HG03442 (cell line): ENCODE results near the gene PGBD2.
"Not testable (repeated sequence)": the region's sequence is repeated elsewhere in the genome, so short reads cannot be mapped to it uniquely, and the experiment has no call there.

Source experiments
- ATAC-seq: cut with Tn5 transposase; IDR thresholded peaks from one replicate; pipeline ENCODE4 v1.9.1; 2021; ENCODE audit warnings: mild to moderate bottlenecking, moderate library complexity; ENCODE audit not compliant: unreplicated experiment

Gene PGBD2

DNA sequence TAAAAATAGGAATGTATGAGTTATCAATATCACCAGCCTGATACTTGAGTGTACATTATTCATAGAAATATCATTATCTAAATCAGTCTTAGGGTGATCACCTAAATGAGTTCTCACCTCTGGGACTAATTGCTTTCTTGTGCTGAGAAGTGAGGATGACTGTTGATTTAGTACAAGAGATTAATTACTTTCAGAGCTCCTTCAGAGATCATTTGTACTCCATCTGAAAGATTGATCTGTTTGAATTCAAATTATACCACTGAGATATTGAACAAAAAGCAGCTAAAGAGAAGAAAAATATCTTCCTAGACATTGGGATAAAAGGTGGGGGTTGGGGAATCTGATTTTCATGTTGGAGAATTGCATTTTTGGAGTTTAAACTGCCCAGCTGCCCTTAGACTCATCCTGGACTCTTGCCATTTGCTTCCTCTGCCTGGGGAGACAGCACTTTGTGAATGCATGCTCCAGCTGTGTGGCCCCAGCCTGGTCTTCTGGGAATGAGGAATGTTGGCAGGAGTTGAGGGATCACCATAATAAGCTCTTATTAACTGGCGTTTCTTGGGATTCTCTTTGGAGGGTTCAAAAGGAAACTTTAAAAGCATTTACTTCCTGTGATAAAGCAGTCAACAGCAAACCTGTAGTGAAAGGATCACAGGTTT lies 19.7 kb upstream of the PGBD2 start:
- no peak for ATAC-seq

GRCh38 chr1:248889914-248890243 lies 16.2 kb upstream of the PGBD2 start:
- ATAC-seq, result not testable (repeated sequence)

GRCh38 chr1:248890549-248891498 lies 15.2 kb upstream of the PGBD2 start:
- no peak for ATAC-seq

DNA sequence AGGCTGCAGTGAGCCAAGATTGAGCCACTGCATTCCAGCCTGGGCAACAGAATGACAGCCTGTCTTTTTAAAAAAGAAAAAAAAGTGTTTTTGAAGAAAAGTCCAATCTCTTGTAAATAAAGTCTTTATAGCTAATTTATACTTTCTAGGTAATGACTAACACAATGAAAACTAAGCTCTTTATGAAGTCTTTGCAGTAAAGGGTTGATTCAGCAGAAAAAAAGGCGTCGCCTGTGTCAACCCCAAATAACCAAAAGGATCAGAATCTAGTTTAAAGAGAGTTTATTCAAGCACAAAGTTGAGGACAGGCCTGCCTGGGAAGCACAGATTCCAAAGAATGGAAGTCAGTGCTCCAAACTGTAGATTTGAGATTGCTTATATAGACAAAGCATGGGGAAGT lies 14.3 kb upstream of the PGBD2 start:
- no peak for ATAC-seq

DNA sequence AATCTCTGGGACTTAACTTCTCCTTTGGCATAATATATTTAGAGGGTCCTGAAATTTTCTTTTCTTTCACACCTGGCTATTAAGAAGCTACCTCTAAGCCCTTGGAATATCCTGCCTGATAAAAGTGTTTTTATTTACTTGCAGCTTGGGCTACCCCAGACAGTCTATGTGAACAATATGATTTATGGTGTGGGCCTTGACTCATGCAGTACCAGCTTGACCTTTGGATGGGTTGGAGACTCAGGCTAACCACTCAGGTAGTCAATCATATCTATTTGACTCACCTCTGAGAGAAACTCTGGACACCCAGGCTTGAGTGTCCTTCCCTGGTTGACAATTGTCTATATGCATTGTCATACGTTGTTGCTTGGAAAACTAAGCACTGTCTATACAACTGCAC lies 13.4 kb upstream of the PGBD2 start:
- no peak for ATAC-seq

- ATAC-seq, result no peak
Observed at GRCh38 chr1:248894837-248895236, 11.2 kb upstream of the PGBD2 start.

DNA sequence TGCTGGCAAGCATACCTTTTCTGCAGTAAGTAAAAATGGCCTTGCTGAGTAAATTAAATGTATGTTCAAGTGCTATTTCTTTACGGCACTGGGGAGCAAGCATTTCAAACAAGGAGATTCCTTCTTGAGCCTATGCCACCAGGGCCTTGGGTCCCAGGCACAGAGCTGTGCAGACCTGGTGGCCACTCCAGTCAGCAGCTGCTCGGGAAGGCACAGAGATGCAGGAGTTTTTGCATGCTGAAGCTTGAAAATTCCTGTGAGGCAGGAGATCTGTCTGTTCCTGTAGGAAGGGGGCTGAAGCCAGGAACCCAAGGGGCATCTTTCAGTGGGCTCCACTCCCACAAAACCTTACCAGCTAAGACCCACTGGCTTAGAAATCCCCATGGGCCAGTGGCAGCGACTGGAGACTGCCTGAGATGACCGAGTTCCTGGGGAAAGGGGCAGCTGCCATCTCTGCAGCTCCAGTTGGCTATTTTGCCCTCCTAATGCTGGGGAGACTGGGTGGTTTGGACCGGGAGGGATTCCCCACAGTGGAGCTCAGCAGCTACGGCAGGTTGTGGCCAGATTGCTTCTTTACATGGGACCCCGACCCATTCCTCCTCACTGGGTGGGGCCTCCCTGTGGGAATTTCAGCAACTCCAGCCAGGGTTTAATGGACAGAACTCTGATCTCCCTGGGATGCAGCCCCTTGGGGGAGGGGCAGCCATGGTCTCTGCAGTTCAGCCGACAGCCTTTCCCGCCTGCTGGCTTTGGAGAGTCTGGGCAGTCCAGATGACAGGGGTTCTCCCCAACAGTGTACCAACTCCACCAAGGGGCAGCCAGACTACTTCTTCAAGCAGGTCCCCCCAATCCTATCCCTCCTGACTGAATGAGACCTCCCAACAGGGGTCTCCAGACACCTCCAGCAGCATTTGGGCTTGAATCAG lies 8.4 kb upstream of the PGBD2 start:
- no peak for ATAC-seq

DNA sequence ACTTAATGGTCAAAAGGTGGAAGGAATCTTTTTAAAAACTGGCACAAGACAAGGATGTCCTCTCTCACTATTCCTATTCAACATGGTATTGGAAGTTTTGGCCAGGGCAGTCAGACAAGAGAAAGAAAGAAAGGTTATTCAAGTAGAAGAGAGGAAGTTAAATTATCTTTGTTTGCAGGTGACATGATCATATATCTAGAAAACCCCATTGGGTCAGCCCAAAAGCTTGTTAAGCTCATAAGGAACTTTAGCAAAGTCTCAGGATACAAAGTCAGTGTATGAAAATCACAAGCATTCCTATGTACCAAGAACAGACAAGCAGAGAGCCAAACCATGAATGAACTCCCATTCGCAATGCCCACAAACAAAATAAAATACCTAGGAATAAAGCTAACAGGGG lies 5.4 kb upstream of the PGBD2 start:
- ATAC-seq, result no peak

GRCh38 chr1:248901578-248901977 lies 4.5 kb upstream of the PGBD2 start:
- ATAC-seq, result no peak

DNA sequence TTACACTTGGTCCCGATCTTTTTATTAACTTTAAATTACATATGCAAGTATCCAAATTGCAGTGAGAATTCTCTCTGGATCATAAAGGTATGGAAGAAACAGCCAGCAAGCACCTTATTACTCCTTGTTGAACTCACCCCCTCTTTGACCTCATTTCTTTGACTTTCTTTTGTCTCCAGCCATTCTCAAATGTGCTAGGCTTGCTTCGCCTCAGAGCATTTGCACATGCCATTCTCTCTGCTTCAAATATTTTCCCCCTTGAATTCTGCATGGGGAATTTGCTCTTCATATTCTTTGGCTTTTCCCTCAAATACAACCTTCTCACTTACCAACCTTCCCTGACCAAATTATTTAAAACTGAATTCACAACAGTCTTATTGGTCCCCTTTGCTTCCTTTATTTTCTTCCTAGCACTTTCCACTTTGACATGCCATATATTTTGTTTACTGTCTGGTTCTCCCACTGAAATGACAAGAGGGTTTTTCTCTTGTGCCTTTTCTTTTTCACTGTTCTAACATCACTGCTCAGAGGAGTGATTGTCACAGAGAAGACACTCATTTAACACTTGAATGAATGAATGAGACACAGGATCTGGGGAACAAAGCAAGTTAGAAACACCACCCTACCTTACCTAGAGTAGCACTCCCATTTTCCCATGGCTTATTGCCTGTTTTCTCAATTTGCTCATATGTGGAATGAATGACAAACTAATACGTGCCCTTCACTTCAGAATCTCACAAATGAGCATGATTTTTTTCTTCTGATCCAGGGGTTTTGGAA lies 1.4 kb upstream of the PGBD2 start:
- no peak for ATAC-seq

- ATAC-seq, result no peak
Observed at GRCh38 chr1:248905662-248906008, 400 bp upstream of the PGBD2 start.

DNA sequence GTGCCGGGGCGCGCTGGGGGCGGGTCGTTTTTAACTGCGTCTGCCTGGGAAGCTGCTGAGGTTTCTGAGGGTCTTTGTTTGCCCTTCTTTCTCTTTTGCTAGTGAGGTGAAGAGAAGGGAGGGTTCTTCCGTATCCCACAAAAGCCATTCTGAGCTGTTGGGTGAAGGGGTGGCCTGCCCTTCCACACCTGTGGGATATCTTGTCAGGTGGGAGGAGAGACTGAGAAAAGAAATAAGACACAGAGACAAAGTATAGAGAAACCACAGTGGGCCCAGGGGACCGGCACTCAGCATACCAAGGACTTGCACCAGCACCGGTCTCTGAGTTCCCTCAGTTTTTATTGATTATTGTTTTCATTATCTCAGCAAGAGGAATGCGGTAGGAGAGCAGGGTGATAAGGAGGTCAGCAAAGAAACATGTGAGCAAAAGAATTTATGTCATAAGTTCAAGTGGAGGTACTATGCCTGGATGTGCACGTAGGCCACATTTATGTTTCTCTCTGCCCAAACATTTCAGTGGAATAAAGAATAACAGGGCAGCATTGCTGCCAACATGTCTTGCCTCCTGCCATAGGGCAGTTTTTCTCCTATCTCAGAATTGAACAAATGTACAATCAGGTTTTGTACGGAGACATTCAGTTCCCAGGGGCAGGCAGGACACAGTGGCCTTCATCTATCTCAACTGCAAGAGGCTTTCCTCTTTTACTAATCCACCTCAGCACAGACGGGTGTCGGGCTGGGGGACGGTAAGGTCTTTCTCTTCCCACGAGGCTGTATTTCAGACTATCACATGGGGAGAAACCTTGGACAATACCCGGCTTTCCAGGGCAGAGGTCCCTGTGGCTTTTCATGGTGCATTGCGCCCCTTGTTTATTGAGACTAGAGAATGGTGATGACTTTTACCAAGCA lies 972 bp downstream of the PGBD2 start:
- peak; percentile 11 for ATAC-seq

DNA sequence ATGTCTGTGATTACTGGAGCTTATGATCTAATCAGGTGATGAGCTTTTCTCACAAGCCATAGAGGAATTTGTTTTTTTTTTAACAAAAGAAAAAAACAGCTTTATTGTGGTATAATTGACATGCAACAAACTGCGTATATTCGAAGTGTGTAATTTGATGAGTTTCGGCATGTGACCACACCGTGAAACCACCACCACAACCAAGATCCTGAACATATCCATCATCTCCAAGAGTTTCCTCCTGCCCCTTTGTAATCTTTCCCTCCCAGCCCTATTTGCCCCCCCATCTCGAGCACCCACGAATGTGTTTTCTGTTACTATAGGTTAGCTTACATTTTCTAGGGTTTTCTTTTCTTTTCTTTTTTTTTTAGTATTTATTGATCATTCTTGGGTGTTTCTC lies 4.7 kb downstream of the PGBD2 start:
- ATAC-seq, result no peak

GRCh38 chr1:248913933-248914332 lies 7.9 kb downstream of the PGBD2 start:
- no peak for ATAC-seq

DNA sequence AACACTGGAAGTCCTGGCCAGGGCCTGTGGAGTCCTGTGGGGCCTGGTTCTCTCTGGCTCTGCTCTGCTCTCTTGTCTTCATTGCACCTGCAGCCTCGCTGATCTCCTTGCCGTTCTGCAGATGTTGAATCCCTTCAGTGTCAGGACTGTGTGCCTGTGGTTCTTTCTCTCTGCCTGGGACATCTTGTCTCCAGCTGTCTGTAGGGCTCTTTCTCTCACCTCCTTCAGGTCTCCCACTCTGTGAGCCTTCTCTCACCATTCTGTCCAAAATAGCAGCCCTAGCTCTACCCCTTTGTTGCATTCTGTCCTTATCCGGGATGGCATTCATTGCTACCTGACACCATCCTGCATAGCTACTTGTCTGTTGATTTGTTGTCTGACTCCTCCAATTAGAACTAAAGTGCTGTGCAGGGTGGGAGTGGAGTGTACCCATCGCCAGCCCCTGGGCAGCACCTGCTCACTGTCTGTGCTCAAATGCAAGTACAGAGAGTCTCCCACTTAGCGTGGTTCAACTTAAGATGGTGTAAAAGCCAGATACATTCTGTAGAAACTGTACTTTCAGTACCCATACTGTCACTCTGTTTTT lies 8.9 kb downstream of the PGBD2 start:
- ATAC-seq, result no peak

- no peak for ATAC-seq
Observed at GRCh38 chr1:248918131-248918530, 12.1 kb downstream of the PGBD2 start.

GRCh38 chr1:248923352-248924338 lies 17.6 kb downstream of the PGBD2 start:
- ATAC-seq, result no peak
